HepG2 (cell line): ENCODE measurements around the gene BMF.

Experiments used
- EP300 ChIP-seq, 3 experiments: sonication (generic) in 1 of 3; formaldehyde crosslinking in 1 of 3; IDR thresholded peaks; 2 replicates each; pipeline versions ENCODE4 v1.5.1 to v1.6.1; 2011 to 2020; ENCODE audit warnings: low read depth in 2 of 3, low read length in 2 of 3, borderline replicate concordance in 1 of 3, improper control_type of control experiment in 1 of 3, mild to moderate bottlenecking in 1 of 3, missing genetic modification reagents in 1 of 3, moderate library complexity in 1 of 3
- GTF2F1 ChIP-seq: fragments of 150-350 bp; IDR thresholded peaks from 2 replicates; pipeline ENCODE4 v1.6.1; 2014; ENCODE audit warnings: low read length
- IRF2 ChIP-seq: IDR thresholded peaks from 2 replicates; pipeline ENCODE4 v1.6.1; 2018; ENCODE audit warnings: missing genetic modification reagents, missing compliant biosample characterization
- KDM5A ChIP-seq: fragments of 200-600 bp; sonication (generic); IDR thresholded peaks from 2 replicates; pipeline ENCODE4 v1.7.0; 2018; ENCODE audit warnings: antibody characterized with exemption, mild to moderate bottlenecking, low read length, borderline replicate concordance
- PAWR ChIP-seq: sonication (generic); formaldehyde crosslinking; IDR thresholded peaks from 2 replicates; pipeline ENCODE4 v1.4.0; 2020; ENCODE audit warnings: missing genetic modification reagents, mild to moderate bottlenecking, borderline replicate concordance
- POLR2A ChIP-seq, 2 experiments: IDR thresholded peaks; 2 replicates each; pipeline ENCODE4 v1.6.1; 2011; ENCODE audit warnings: low read depth in 2 of 2, low read length in 2 of 2, mild to moderate bottlenecking in 1 of 2, moderate library complexity in 1 of 2; ENCODE audit not compliant: insufficient read depth in 1 of 2
- RFX5 ChIP-seq: IDR thresholded peaks from 2 replicates; pipeline ENCODE4 v1.6.1; 2011; ENCODE audit warnings: low read depth, low read length, improper control_type of control experiment
- ZNF652 ChIP-seq: IDR thresholded peaks from 2 replicates; pipeline ENCODE4 v1.6.1; 2016; ENCODE audit warnings: low read depth, borderline replicate concordance
- TF ChIP-seq, protein P1 (sequence below): IDR thresholded peaks from 2 replicates; pipeline ENCODE4 v1.6.1; 2012; ENCODE audit warnings: inconsistent platforms

GRCh38 chr15:40110866-40111550 is 2.3 kb upstream of the BMF start:
- TF ChIP-seq ZNF652 (CRISPR knock-in tag): no peak
- no peak for TF ChIP-seq KDM5A
- TF ChIP-seq PAWR (CRISPR knock-in tag): no peak
- no peak for TF ChIP-seq EP300 (IDR thresholded peaks at IDR 0.05; ENCODE audit: low read depth in 2 of 2, low read length in 2 of 2)
- no peak for TF ChIP-seq EP300 (CRISPR knock-in tag; IDR thresholded peaks at IDR 0.05; ENCODE audit: borderline replicate concordance)
- no peak for TF ChIP-seq POLR2A (IDR thresholded peaks at IDR 0.05; ENCODE audit: insufficient read depth in 1 of 2, low read depth in 2 of 2, low read length in 2 of 2)
- TF ChIP-seq RFX5: no peak
- no peak for TF ChIP-seq GTF2F1
- TF ChIP-seq IRF2 (CRISPR knock-in tag): no peak
- TF ChIP-seq, protein P1, sequence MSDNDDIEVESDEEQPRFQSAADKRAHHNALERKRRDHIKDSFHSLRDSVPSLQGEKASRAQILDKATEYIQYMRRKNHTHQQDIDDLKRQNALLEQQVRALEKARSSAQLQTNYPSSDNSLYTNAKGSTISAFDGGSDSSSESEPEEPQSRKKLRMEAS: no peak
